Measurements from ENCODE around the gene SEZ6L.

SEZ6L gene

GRCh38 chr22:26429458-26430286 lies 260.4 kb downstream of the SEZ6L start:
- peak overlapping the region; percentile 65 for H3K27ac ChIP-seq (ENCODE audit: poor library complexity, severe bottlenecking)
- H3K36me3 ChIP-seq (ENCODE audit: low read depth): peaks cover 2% of the 10 kb centered on the region; the same call in 1 of the 2 replicates
- peak overlapping the region; percentile 98 for H3K4me3 ChIP-seq (ENCODE audit: severe bottlenecking)
- TF ChIP-seq, protein P1, sequence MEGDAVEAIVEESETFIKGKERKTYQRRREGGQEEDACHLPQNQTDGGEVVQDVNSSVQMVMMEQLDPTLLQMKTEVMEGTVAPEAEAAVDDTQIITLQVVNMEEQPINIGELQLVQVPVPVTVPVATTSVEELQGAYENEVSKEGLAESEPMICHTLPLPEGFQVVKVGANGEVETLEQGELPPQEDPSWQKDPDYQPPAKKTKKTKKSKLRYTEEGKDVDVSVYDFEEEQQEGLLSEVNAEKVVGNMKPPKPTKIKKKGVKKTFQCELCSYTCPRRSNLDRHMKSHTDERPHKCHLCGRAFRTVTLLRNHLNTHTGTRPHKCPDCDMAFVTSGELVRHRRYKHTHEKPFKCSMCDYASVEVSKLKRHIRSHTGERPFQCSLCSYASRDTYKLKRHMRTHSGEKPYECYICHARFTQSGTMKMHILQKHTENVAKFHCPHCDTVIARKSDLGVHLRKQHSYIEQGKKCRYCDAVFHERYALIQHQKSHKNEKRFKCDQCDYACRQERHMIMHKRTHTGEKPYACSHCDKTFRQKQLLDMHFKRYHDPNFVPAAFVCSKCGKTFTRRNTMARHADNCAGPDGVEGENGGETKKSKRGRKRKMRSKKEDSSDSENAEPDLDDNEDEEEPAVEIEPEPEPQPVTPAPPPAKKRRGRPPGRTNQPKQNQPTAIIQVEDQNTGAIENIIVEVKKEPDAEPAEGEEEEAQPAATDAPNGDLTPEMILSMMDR (IDR thresholded peaks at IDR 0.05; ENCODE audit: poor library complexity, severe bottlenecking): no peak
- DNase-seq (ENCODE audit: low spot score) (no peak), ATAC-seq (ENCODE audit: low read depth) (no peak; the same call in 1 of the 3 replicates)
- no peaks in the 10 kb centered on the region for H3K27me3 ChIP-seq (ENCODE audit: insufficient read depth, poor library complexity, severe bottlenecking)
- H3K9me3 ChIP-seq (ENCODE audit: severe bottlenecking): no peaks in the 10 kb centered on the region
- H3K4me1 ChIP-seq (ENCODE audit: insufficient read depth, poor library complexity, severe bottlenecking): peaks cover 15% of the 10 kb centered on the region

DNA sequence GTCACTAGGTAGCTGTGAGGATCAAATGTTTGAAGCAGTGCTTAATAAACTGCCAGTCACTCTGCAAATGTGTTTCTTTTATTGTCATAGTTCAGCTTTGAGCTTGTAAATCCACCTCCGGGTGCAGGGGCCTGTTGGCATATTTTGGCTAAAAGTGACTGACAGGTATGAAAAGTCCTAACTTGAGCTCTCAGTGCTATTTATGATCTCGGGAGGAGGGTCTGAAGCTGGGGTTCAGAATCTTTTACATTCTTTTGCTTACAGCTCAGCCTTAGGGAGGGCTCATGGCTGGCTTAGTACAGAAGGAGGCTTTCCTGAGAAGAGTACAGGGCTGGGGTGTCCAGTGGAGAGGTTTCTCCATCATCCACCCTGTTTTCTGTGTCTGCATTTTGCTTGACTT lies 261.3 kb downstream of the SEZ6L start:
- TF ChIP-seq, protein P1 (IDR thresholded peaks at IDR 0.05; ENCODE audit: poor library complexity, severe bottlenecking): no peak
- H3K4me1 ChIP-seq (ENCODE audit: insufficient read depth, poor library complexity, severe bottlenecking): peaks cover 15% of the 10 kb centered on the region
- no peak overlapping the region for H3K4me3 ChIP-seq (ENCODE audit: severe bottlenecking)
- H3K27ac ChIP-seq (ENCODE audit: poor library complexity, severe bottlenecking): peak overlapping the region; percentile 65
- DNase-seq (ENCODE audit: low spot score) (no peak), ATAC-seq (ENCODE audit: low read depth) (no peak; the same call in 2 of the 3 replicates)
- peaks cover 2% of the 10 kb centered on the region; the same call in 1 of the 2 replicates for H3K36me3 ChIP-seq (ENCODE audit: low read depth)
- H3K27me3 ChIP-seq (ENCODE audit: insufficient read depth, poor library complexity, severe bottlenecking): no peaks in the 10 kb centered on the region
- H3K9me3 ChIP-seq (ENCODE audit: severe bottlenecking): no peaks in the 10 kb centered on the region

DNA sequence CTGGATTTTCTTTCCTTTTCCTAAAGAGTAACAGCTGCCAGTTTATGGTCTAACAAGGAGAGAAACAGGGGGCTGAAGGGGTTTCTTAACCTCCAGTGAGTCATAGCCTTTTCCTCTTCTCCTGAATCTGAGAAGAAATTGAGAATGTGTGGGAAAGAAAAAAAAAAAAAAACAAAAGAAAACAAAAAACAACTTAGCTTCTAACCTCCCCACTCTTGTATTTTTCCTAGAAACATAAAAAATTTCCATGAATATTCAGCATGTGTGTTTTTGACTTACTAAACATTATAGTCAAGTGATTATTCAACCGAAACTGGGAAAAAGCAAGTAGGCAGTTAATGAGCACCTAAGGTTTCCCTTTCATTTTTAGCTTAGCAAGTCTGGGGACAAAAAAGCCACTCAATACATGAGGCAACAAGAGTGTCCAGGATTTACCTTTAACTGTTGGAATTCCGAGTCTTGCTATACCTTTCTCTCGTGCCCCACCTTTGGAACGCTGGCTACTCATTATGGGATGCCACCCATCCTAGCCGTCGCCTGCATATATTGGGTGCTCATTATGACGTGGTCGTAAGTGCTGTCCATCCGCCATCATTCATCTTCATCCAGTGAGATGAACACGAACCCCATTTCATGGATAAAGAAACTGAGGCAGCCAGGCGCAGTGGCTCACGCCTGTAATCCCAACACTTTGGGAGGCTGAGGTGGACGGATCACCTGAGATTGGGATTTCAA lies 262.2 kb downstream of the SEZ6L start:
- H3K4me3 ChIP-seq (ENCODE audit: severe bottlenecking): no peak overlapping the region
- TF ChIP-seq, protein P1 (IDR thresholded peaks at IDR 0.05; ENCODE audit: poor library complexity, severe bottlenecking): no peak
- H3K9me3 ChIP-seq (ENCODE audit: severe bottlenecking): no peaks in the 10 kb centered on the region
- H3K36me3 ChIP-seq (ENCODE audit: low read depth): peaks cover 2% of the 10 kb centered on the region; the same call in 1 of the 2 replicates
- ATAC-seq (ENCODE audit: low read depth): no peak
- H3K27me3 ChIP-seq (ENCODE audit: insufficient read depth, poor library complexity, severe bottlenecking): no peaks in the 10 kb centered on the region
- H3K27ac ChIP-seq (ENCODE audit: poor library complexity, severe bottlenecking): peak overlapping the region; percentile 65
- H3K4me1 ChIP-seq (ENCODE audit: insufficient read depth, poor library complexity, severe bottlenecking): peaks cover 18% of the 10 kb centered on the region
- DNase-seq (ENCODE audit: low spot score): no peak

- H3K27ac ChIP-seq (ENCODE audit: poor library complexity, severe bottlenecking): no peak overlapping the region
- no peaks in the 10 kb centered on the region for H3K9me3 ChIP-seq (ENCODE audit: severe bottlenecking)
- DNase-seq (ENCODE audit: low spot score) (no peak), ATAC-seq (ENCODE audit: low read depth) (no peak)
- peaks cover 2% of the 10 kb centered on the region; the same call in 1 of the 2 replicates for H3K36me3 ChIP-seq (ENCODE audit: low read depth)
- TF ChIP-seq, protein P1 (IDR thresholded peaks at IDR 0.05; ENCODE audit: poor library complexity, severe bottlenecking): no peak
- no peaks in the 10 kb centered on the region for H3K27me3 ChIP-seq (ENCODE audit: insufficient read depth, poor library complexity, severe bottlenecking)
- H3K4me3 ChIP-seq (ENCODE audit: severe bottlenecking): no peak overlapping the region
- peaks cover 24% of the 10 kb centered on the region for H3K4me1 ChIP-seq (ENCODE audit: insufficient read depth, poor library complexity, severe bottlenecking)
These were observed 263.5 kb downstream of the SEZ6L start for GRCh38 chr22:26432619-26433311.
